Activated naive CD4-positive, alpha-beta T cell treated with anti-CD3 and anti-CD28 coated beads, Interleukin-2, amount 10 ng/mL, durations not matched to agents 7 days and 5 days (primary cell): Measurements from ENCODE around the gene PRKCB.

Experiments
- CTCF ChIA-PET: fragments of 350-600 bp; sonication (Branson Sonifier 250); formaldehyde crosslinking; loops from one replicate; lab custom pipeline; 2021; ENCODE audit warnings: antibody characterized with exemption; lab: Charles Lee
- DNase-seq: peaks from one replicate; pipeline ENCODE4 v3.0.0-alpha.2; 2020
- H3K27ac Mint-ChIP-seq: one replicate; pipeline ENCODE4 v1.8.0; 2021; ENCODE audit warnings: mild to moderate bottlenecking, moderate library complexity, mixed read lengths
- H3K27me3 Mint-ChIP-seq: one replicate; pipeline ENCODE4 v1.8.0; 2021; ENCODE audit warnings: mild to moderate bottlenecking, mixed read lengths
- H3K36me3 Mint-ChIP-seq: one replicate; pipeline ENCODE4 v1.8.0; 2021; ENCODE audit warnings: mixed read lengths
- H3K4me1 Mint-ChIP-seq: one replicate; pipeline ENCODE4 v1.8.0; 2021; ENCODE audit warnings: mixed read lengths
- H3K4me3 Mint-ChIP-seq: one replicate; pipeline ENCODE4 v1.8.0; 2021; ENCODE audit warnings: mild to moderate bottlenecking, moderate library complexity, mixed read lengths
- H3K9me3 Mint-ChIP-seq: one replicate; pipeline ENCODE4 v1.8.0; 2021; ENCODE audit warnings: mixed read lengths

Gene PRKCB

DNA sequence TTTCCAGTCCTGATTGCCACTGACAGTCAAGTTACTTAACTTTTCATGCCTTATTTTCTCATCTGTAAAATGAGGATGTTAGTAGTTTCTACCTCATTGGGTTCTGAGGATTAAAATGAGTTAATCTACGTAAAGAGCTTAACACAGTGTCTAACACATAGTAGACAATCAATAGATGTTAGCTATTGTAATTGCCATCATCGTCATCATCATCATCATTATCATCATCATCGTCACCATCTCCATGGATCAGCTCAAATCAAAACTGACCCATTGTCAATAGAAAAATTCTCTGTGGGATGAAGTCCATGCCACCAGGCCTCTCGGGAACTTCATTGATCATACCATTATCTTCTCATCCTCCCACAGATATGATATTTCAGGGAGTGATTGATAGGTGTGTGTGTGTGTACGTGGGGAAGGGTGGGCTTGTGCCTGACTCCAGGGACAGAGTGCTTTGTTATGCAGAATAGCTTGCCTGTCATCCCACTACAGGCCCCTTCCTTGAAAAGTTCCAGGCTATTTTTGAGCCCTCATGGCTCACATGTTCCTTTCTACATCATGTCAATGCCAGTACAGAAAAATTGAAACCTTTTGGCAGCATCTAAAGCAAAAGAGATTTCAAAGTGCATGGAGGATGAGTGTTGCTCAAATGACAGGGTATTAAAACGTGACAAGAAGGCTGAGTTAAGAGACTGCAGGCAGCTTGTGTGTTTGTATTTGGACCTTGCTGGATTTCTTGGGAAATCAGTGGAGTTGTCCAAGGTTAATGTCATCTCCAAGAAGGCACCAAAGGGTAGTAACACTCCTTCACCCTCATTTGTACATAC is 133.9 kb downstream of the PRKCB start:
- Mint-ChIP-seq H3K36me3 (peaks cover 18% of the 10 kb centered on the region), H3K27ac (no peak overlapping the region), H3K4me3 (no peak overlapping the region), H3K4me1 (peaks cover 26% of the 10 kb centered on the region), H3K9me3 (no peaks in the 10 kb centered on the region), H3K27me3 (no peaks in the 10 kb centered on the region)
- CTCF ChIA-PET = interaction anchor here (1.4 kb wide), 1 partner anchor 41 kb away, joined by 6 read pairs; no protein-coding TSS in a partner anchor
- no peak for DNase-seq

DNA sequence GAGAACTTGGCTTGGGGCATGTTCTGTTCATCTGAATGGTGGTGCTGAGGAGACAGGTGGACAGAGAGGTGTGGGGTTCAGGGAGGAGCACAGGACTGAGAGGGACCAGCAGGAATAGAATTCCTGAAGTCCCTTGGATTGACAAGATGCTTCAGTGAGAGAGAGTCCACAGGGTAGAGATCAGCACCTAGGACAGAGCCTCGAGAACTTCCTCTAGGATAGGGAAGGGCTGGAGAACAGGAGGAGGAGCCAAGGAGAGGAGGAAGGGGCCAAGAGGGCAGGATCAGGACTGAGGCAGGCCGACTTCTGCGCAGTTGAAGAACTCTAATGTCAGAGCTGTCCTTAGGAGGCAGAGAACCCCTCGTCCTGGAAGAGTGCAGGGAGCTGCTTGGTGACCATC is 138.4 kb downstream of the PRKCB start:
- CTCF ChIA-PET = interaction anchor here (0.8 kb wide), 1 partner anchor 63 kb away, joined by 3 read pairs; no protein-coding TSS in a partner anchor
- Mint-ChIP-seq H3K9me3 (no peaks in the 10 kb centered on the region), H3K4me3 (no peak overlapping the region), H3K4me1 (peaks cover 28% of the 10 kb centered on the region), H3K27me3 (no peaks in the 10 kb centered on the region), H3K36me3 (peaks cover 2% of the 10 kb centered on the region), H3K27ac (no peak overlapping the region)
- no peak for DNase-seq

DNA sequence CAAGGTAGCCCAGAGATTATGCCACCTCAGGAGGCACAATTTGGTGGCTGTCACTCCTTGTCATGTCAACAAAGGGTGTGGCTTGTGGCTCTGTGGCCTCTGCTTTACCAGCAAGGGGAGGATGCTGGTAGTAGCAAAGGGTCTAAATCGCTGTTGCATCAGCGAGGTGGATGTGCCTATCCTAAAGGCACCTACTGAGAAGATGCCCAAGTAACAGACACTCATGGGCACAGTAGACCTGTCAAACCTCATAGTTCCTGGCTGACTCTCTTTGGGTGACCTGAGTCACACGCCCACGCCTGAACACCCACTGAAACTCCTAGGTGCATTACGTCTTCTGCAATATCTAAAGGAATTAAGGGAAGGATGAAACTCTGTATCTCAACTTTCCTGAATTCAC is 139.5 kb downstream of the PRKCB start:
- DNase-seq = no peak
- no peaks in the 10 kb centered on the region for H3K9me3 Mint-ChIP-seq
- CTCF ChIA-PET = interaction anchor here (0.8 kb wide), 1 partner anchor 62 kb away, joined by 3 read pairs; no protein-coding TSS in a partner anchor
- H3K4me1 Mint-ChIP-seq = peaks cover 28% of the 10 kb centered on the region
- H3K36me3 Mint-ChIP-seq = peaks cover 2% of the 10 kb centered on the region
- no peak overlapping the region for H3K27ac Mint-ChIP-seq
- no peaks in the 10 kb centered on the region for H3K27me3 Mint-ChIP-seq
- H3K4me3 Mint-ChIP-seq = no peak overlapping the region

GRCh38 chr16:23976091-23976490 is 140.3 kb downstream of the PRKCB start:
- CTCF ChIA-PET = no interaction called here
- Mint-ChIP-seq H3K36me3 (peaks cover 2% of the 10 kb centered on the region), H3K4me1 (peaks cover 28% of the 10 kb centered on the region), H3K4me3 (no peak overlapping the region), H3K9me3 (no peaks in the 10 kb centered on the region), H3K27ac (no peak overlapping the region), H3K27me3 (no peaks in the 10 kb centered on the region)
- no peak for DNase-seq

GRCh38 chr16:23976524-23976923 is 140.7 kb downstream of the PRKCB start:
- no peaks in the 10 kb centered on the region for H3K9me3 Mint-ChIP-seq
- CTCF ChIA-PET = no interaction called here
- peaks cover 2% of the 10 kb centered on the region for H3K36me3 Mint-ChIP-seq
- H3K27me3 Mint-ChIP-seq = no peaks in the 10 kb centered on the region
- peaks cover 28% of the 10 kb centered on the region for H3K4me1 Mint-ChIP-seq
- H3K27ac Mint-ChIP-seq = no peak overlapping the region
- DNase-seq = no peak
- H3K4me3 Mint-ChIP-seq = no peak overlapping the region

DNA sequence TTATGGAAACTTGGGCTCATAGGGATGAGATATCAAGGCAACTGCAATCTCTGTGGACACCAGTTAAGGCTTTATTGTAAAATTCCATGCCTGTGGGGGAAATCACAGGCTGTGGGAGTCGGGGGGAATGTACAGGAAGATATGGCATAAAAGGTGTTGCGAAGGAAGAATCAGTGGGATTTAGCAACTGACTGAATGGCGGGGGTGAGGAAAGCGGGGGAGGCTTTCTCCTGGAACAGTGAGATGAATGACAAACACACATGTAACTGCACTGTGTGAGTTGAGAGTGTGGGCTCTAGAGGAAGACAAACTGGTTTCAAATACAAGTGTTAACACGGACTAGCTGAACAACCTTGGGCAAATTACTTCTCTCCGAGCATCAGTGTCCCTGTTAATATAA is 143.7 kb downstream of the PRKCB start:
- Mint-ChIP-seq H3K4me1 (peaks cover 24% of the 10 kb centered on the region), H3K36me3 (no peaks in the 10 kb centered on the region)
- CTCF ChIA-PET = no interaction called here

DNA sequence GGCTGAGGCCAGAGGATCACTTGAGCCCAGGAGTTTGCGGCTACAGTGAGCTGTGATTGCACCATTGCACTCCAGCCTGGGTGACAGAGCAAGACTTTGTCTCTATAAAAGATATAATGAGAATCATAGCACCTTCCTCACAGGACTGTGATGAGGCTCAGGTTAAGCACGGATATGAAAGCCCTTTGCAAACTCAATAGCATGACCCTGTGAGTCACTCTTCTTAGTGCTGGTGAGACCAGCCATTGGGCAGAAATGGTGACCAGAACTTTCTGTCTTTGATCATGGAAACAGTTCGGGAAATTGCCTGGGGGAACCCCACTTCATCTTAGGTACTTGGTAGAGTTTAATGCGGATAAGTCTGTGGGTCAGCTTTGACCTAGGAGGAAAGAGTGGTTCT is 144.2 kb downstream of the PRKCB start:
- no peak for DNase-seq
- Mint-ChIP-seq H3K9me3 (no peaks in the 10 kb centered on the region), H3K27ac (no peak overlapping the region), H3K27me3 (no peaks in the 10 kb centered on the region), H3K4me1 (peaks cover 18% of the 10 kb centered on the region), H3K36me3 (no peaks in the 10 kb centered on the region), H3K4me3 (no peak overlapping the region)
- CTCF ChIA-PET = no interaction called here

More for the DNA sequence above, 143.7 kb downstream of the PRKCB start:
- Mint-ChIP-seq H3K27me3 (no peaks in the 10 kb centered on the region), H3K27ac (no peak overlapping the region), H3K9me3 (no peaks in the 10 kb centered on the region), H3K4me3 (no peak overlapping the region)
- DNase-seq = no peak

DNA sequence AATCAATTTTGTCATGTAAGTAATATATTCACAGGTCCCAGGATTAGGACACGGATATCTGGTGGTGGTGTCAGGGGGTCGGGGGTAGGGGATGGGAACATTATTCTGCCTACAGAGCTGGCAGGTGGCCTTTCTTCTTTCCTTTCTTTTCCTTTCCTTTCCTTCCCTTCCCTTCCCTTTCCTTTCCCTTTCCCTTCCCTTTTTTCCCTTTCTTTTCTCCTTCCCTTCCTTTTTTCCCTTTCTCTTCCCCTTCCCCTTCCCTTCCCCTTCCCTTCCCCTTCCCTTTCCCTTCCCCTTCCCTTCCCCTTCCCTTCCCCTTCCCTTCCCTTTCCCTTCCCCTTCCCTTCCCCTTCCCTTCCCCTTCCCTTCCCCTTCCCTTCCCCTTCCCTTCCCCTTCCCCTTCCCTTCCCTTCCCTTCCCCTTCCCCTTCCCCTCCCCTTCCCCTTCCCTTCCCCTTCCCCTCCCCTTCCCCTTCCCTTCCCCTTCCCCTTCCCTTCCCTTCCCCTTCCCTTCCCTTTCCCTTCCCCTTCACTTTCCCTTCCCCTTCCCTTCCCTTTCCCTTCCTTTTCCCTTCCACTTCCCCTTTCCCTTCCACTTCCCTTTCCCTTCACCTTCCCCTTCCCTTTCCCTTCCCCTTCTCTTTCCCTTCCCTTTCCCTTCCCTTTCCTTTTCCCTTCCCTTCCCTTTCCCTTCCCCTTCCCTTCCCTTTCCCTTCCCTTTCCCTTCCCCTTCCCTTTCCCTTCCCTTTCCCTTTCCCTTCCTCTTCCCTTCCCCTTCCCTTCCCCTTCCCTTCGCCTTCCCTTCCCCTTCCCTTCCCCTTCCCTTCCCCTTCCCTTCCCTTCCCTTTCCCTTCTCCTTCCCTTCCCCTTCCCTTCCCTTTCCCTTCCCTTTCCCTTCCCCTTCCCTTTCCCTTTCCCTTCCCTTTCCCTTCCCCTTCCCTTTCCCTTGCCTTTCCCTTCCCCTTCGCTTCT is 145.9 kb downstream of the PRKCB start:
- Mint-ChIP-seq H3K27me3 (no peaks in the 10 kb centered on the region), H3K4me1 (peaks cover 3% of the 10 kb centered on the region), H3K4me3 (no peak overlapping the region), H3K36me3 (no peaks in the 10 kb centered on the region), H3K27ac (no peak overlapping the region), H3K9me3 (no peaks in the 10 kb centered on the region)
- CTCF ChIA-PET = no interaction called here
- DNase-seq = no peak

GRCh38 chr16:23986455-23986854 is 150.7 kb downstream of the PRKCB start:
- CTCF ChIA-PET = no interaction called here
- H3K9me3 Mint-ChIP-seq = no peaks in the 10 kb centered on the region
- no peak overlapping the region for H3K4me3 Mint-ChIP-seq
- peaks cover 5% of the 10 kb centered on the region for H3K4me1 Mint-ChIP-seq
- no peaks in the 10 kb centered on the region for H3K27me3 Mint-ChIP-seq
- H3K36me3 Mint-ChIP-seq = peaks cover 24% of the 10 kb centered on the region
- no peak for DNase-seq
- no peak overlapping the region for H3K27ac Mint-ChIP-seq

DNA sequence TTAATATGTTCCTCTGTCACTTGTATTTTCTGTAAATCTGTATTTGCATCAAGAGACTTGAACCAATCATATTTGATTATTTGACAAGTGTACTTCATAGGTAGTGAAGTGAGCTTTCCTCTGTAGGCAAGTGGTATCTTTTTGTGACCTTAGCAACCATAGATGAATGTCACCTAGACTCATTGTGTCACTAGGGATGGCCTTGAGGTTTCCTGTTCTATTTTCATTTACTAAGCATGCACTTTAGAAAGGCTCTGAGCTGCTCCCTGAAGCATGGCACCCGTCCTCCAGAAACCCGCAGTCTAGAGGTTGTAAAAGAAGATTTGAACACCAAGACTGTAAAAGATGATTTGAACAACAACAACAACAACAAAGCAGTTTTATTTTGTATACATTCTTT is 151.7 kb downstream of the PRKCB start:
- H3K27me3 Mint-ChIP-seq = no peaks in the 10 kb centered on the region
- H3K27ac Mint-ChIP-seq = no peak overlapping the region
- H3K4me3 Mint-ChIP-seq = no peak overlapping the region
- CTCF ChIA-PET = no interaction called here
- peaks cover 5% of the 10 kb centered on the region for H3K4me1 Mint-ChIP-seq
- DNase-seq = no peak
- H3K9me3 Mint-ChIP-seq = no peaks in the 10 kb centered on the region
- H3K36me3 Mint-ChIP-seq = peaks cover 24% of the 10 kb centered on the region

DNA sequence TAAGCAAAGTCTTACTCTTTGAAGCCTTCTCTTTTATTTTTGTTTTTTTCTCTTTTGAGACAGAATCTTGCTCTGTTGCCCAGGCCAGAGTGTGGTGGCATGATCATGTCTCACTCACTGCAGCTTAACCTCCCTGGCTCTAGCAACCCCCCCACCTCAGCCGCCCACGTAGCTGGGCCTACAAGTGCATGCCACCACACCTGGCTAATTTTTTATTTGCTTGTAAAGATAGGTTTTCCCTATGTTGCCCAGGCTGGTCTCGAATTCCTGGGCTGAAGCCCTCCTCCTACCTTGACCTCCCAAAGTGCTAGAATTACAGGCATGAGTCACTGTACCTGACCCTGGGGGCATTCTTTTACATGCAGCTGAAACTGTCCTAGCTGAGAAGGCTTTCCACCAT is 154.7 kb downstream of the PRKCB start:
- Mint-ChIP-seq H3K4me3 (no peak overlapping the region), H3K27ac (no peak overlapping the region), H3K27me3 (no peaks in the 10 kb centered on the region), H3K4me1 (peaks cover 5% of the 10 kb centered on the region), H3K9me3 (no peaks in the 10 kb centered on the region), H3K36me3 (peaks cover 30% of the 10 kb centered on the region)
- no peak for DNase-seq
- CTCF ChIA-PET = interaction anchor here (1.3 kb wide), 1 partner anchor 19 kb away, joined by 5 read pairs; no protein-coding TSS in a partner anchor

DNA sequence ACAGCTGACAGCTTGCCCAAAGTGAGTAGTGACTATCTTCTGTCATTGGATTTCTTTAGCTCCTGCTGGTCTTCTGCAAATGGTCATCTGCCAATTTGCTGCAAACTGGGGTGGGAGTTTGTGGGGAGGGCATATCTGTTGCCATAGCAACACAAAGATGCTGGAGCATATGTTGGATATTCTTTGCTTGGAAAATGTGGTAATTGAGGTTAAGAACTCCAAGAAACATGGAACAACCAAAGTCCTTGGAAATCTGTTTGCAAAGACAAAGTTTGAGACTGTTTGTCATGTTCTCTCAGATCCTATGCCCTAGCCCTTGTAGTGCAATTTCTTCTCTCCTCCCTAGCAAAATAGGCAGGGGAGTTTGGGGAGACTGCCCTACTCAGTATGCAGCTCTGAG is 155.3 kb downstream of the PRKCB start:
- Mint-ChIP-seq H3K27ac (no peak overlapping the region), H3K9me3 (no peaks in the 10 kb centered on the region), H3K4me1 (peaks cover 5% of the 10 kb centered on the region), H3K27me3 (no peaks in the 10 kb centered on the region), H3K4me3 (no peak overlapping the region), H3K36me3 (peaks cover 34% of the 10 kb centered on the region)
- DNase-seq = no peak
- CTCF ChIA-PET = no interaction called here

- Mint-ChIP-seq H3K27ac (no peak overlapping the region), H3K4me1 (no peaks in the 10 kb centered on the region), H3K27me3 (no peaks in the 10 kb centered on the region), H3K9me3 (no peaks in the 10 kb centered on the region), H3K36me3 (peaks cover 34% of the 10 kb centered on the region), H3K4me3 (no peak overlapping the region)
- CTCF ChIA-PET = interaction anchor here (0.6 kb wide), 1 partner anchor 45 kb away, joined by 3 read pairs; no protein-coding TSS in a partner anchor
- no peak for DNase-seq
These were observed 158.8 kb downstream of the PRKCB start for GRCh38 chr16:23994615-23995014.

DNA sequence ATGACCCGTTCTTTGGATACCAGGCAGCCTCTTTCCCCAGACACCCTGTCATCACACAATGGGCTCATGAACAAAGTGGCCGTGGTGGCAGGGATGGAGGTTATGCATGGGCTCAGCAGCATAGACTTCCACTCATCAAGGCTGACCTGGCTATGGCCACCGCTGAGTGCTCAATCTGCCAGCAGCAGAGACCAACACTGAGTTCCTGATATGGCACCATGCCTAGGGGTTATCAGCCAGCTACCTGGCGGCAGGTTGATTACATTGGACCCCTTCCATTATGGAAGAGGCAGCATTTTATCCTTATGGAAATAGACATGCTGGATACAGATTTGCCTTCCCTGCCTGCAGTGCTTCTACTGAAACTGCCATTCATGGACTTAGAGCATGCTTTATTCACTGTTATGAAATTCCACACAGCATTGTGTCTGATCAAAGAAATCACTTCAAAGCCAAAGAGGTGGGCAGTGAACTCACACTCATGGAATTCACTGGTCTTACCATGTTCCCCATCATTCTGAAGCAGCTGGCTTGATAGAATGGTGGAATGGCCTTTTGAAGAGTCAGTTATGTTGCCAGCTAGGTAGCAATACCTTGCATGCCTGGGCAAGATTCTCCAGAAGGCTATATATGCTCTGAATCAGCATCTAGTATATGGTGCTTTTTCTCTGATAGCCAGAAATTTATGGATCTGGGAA is 160.6 kb downstream of the PRKCB start:
- H3K36me3 Mint-ChIP-seq = peaks cover 27% of the 10 kb centered on the region

More for the DNA sequence above, 160.6 kb downstream of the PRKCB start:
- Mint-ChIP-seq H3K4me3 (no peak overlapping the region), H3K27me3 (no peaks in the 10 kb centered on the region), H3K27ac (no peak overlapping the region), H3K4me1 (no peaks in the 10 kb centered on the region), H3K9me3 (no peaks in the 10 kb centered on the region)
- DNase-seq = no peak
- CTCF ChIA-PET = no interaction called here
